Lower lobe of right lung (tissue), 2 donors: Measurements from ENCODE around the gene SLMAP. TPM values are rescaled to one million over a fixed set of nuclear protein-coding genes. Genes with fewer than 3 reads are reported as not detected.

Experiments used
- ATAC-seq, 2 donors: fragments of 200-7000 bp; cut with Tn5 transposase; one replicate each; pipeline ENCODE4 v1.9.1; 2020 to 2022; ENCODE audit warnings: mild to moderate bottlenecking in 2 of 2, moderate library complexity in 2 of 2
- DNase-seq: peaks from one replicate; pipeline ENCODE4 v3.0.0-alpha.2; 2020
- H3K27ac ChIP-seq: fragments of 200-600 bp; one replicate; pipeline ENCODE4 v1.8.0; 2022
- H3K27me3 ChIP-seq: fragments of 200-600 bp; one replicate; pipeline ENCODE4 v1.8.0; 2022; ENCODE audit warnings: low read depth
- H3K36me3 ChIP-seq: fragments of 200-600 bp; one replicate; pipeline ENCODE4 v1.8.0; 2022; ENCODE audit warnings: mild to moderate bottlenecking
- H3K4me1 ChIP-seq: fragments of 200-600 bp; one replicate; pipeline ENCODE4 v1.8.0; 2022
- H3K4me3 ChIP-seq: fragments of 200-600 bp; one replicate; pipeline ENCODE4 v1.8.0; 2022; ENCODE audit warnings: mild to moderate bottlenecking
- H3K9me3 ChIP-seq: fragments of 200-600 bp; one replicate; pipeline ENCODE4 v1.8.0; 2022
- CTCF ChIP-seq: fragments of 200-600 bp; IDR thresholded peaks from one replicate; pipeline ENCODE4 v1.8.0; 2022; ENCODE audit warnings: antibody characterized with exemption, mild to moderate bottlenecking
- intact Hi-C: fragments of 100-400 bp; cut with DNase I; formaldehyde crosslinking; loops from one replicate; pipeline ENCODE4 v1.11.0; 2022
- total RNA-seq: library from RNA; stranded (reverse); fragmentation: NEBNext Ultra II Directional; extraction: Animal tissue kit (Norgen Biotek cat#: 25700); gene quantifications from one replicate; pipeline ENCODE4 v1.2.1, GENCODE V29; 2021
- donor health status: DM: no; HTN: yes; CAD: no; lungs with severe emphysema.

SLMAP gene
- total RNA-seq, 1 donor from 2014 or later, result 66.3 TPM

- Histone ChIP-seq H3K4me3 (no peak overlapping the region), H3K4me1 (peaks cover 5% of the 10 kb centered on the region), H3K9me3 (no peaks in the 10 kb centered on the region), H3K27me3 (no peaks in the 10 kb centered on the region), H3K27ac (no peak overlapping the region), H3K36me3 (no peaks in the 10 kb centered on the region)
- DNase-seq (no peak), ATAC-seq (no peak)
- no peak for TF ChIP-seq CTCF
- intact Hi-C loops, result no loop called here
Observed at GRCh38 chr3:57740027-57740426, 16.1 kb upstream of the SLMAP start.

GRCh38 chr3:57743496-57743895, 12.6 kb upstream of the SLMAP start:
- H3K36me3 ChIP-seq, result no peaks in the 10 kb centered on the region
- DNase-seq (no peak), ATAC-seq (no peak)
- H3K9me3 ChIP-seq, result no peaks in the 10 kb centered on the region
- H3K4me3 ChIP-seq, result no peak overlapping the region
- no peak overlapping the region for H3K27ac ChIP-seq
- no peaks in the 10 kb centered on the region for H3K4me1 ChIP-seq
- H3K27me3 ChIP-seq, result no peaks in the 10 kb centered on the region
- intact Hi-C loops, result no loop called here
- no peak for TF ChIP-seq CTCF

GRCh38 chr3:57745101-57745500, 11.0 kb upstream of the SLMAP start:
- ATAC-seq (no peak), DNase-seq (no peak)
- Histone ChIP-seq H3K4me3 (no peak overlapping the region), H3K36me3 (no peaks in the 10 kb centered on the region), H3K27ac (no peak overlapping the region), H3K27me3 (no peaks in the 10 kb centered on the region), H3K4me1 (no peaks in the 10 kb centered on the region), H3K9me3 (no peaks in the 10 kb centered on the region)
- intact Hi-C loops, result no loop called here
- no peak for TF ChIP-seq CTCF

- DNase-seq (no peak), ATAC-seq (no peak)
Observed at GRCh38 chr3:57746156-57747010, 9.7 kb upstream of the SLMAP start.

GRCh38 chr3:57749542-57749941, 6.6 kb upstream of the SLMAP start:
- Histone ChIP-seq H3K27ac (no peak overlapping the region), H3K4me1 (no peaks in the 10 kb centered on the region), H3K36me3 (no peaks in the 10 kb centered on the region), H3K9me3 (no peaks in the 10 kb centered on the region), H3K27me3 (no peaks in the 10 kb centered on the region), H3K4me3 (no peak overlapping the region)
- no peak for ATAC-seq
- no peak for DNase-seq
- intact Hi-C loops, result no loop called here
- no peak for TF ChIP-seq CTCF

More at GRCh38 chr3:57746156-57747010, 9.7 kb upstream of the SLMAP start:
- no peaks in the 10 kb centered on the region for H3K27me3 ChIP-seq
- H3K4me3 ChIP-seq, result no peak overlapping the region
- H3K36me3 ChIP-seq, result no peaks in the 10 kb centered on the region
- TF ChIP-seq CTCF, result no peak
- H3K27ac ChIP-seq, result no peak overlapping the region
- no peaks in the 10 kb centered on the region for H3K9me3 ChIP-seq
- no peaks in the 10 kb centered on the region for H3K4me1 ChIP-seq
- intact Hi-C loops, result no loop called here
